Type B pancreatic cell (in vitro differentiated cells): ENCODE measurements around the gene WAPL. TPM values are rescaled to one million over a fixed set of nuclear protein-coding genes. Genes with fewer than 3 reads are reported as not detected.

Experiments
- DNase-seq: peaks from one replicate; pipeline ENCODE4 v3.0.0; 2021; ENCODE audit warnings: mixed read lengths; ENCODE audit not compliant: unreplicated experiment; ENCODE audit errors: extremely low spot score
- H3K27ac Mint-ChIP-seq: 2 replicates; pipeline ENCODE4 v1.8.0; 2021; ENCODE audit warnings: mild to moderate bottlenecking, mixed read lengths
- H3K27me3 Mint-ChIP-seq: 2 replicates; pipeline ENCODE4 v1.8.0; 2021; ENCODE audit warnings: mixed read lengths
- H3K36me3 Mint-ChIP-seq: 2 replicates; pipeline ENCODE4 v1.8.0; 2021; ENCODE audit warnings: mixed read lengths
- H3K4me1 Mint-ChIP-seq: one replicate; pipeline ENCODE4 v1.8.0; 2021; ENCODE audit warnings: mixed read lengths; ENCODE audit not compliant: unreplicated experiment
- H3K4me3 Mint-ChIP-seq: 2 replicates; pipeline ENCODE4 v1.8.0; 2021; ENCODE audit warnings: mild to moderate bottlenecking, mixed read lengths
- H3K9me3 Mint-ChIP-seq: 2 replicates; pipeline ENCODE4 v1.8.0; 2021; ENCODE audit warnings: mixed read lengths
- CTCF ChIP-seq: fragments of 200-600 bp; sonication (generic); conservative IDR thresholded peaks from 2 replicates; pipeline ENCODE4 v1.5.0; 2021; ENCODE audit warnings: antibody characterized with exemption, mild to moderate bottlenecking
- total RNA-seq: library from RNA; stranded (reverse); gene quantifications from 2 replicates; pipeline ENCODE4 v1.2.1, GENCODE V29; 2021; ENCODE audit warnings: low replicate concordance

The WAPL gene
- total RNA-seq, 1 donor from 2014 or later, result 42.4 TPM

GRCh38 chr10:86497621-86498020 is 24.0 kb downstream of the WAPL start:
- Mint-ChIP-seq H3K36me3 (peaks cover 41% of the 10 kb centered on the region), H3K27me3 (no peaks in the 10 kb centered on the region), H3K9me3 (no peaks in the 10 kb centered on the region), H3K27ac (no peak overlapping the region), H3K4me3 (no peak overlapping the region), H3K4me1 (no peaks in the 10 kb centered on the region)
- DNase-seq, result no peak
- no peak for TF ChIP-seq CTCF

GRCh38 chr10:86489960-86490612 is 31.5 kb downstream of the WAPL start:
- Mint-ChIP-seq H3K36me3 (peaks cover 48% of the 10 kb centered on the region), H3K27ac (no peak overlapping the region), H3K4me3 (no peak overlapping the region), H3K4me1 (no peaks in the 10 kb centered on the region), H3K9me3 (no peaks in the 10 kb centered on the region), H3K27me3 (no peaks in the 10 kb centered on the region)
- TF ChIP-seq CTCF, result no peak
- no peak for DNase-seq

GRCh38 chr10:86489071-86489810 is 32.4 kb downstream of the WAPL start:
- Mint-ChIP-seq H3K36me3 (peaks cover 40% of the 10 kb centered on the region), H3K27me3 (no peaks in the 10 kb centered on the region), H3K4me3 (no peak overlapping the region), H3K27ac (no peak overlapping the region), H3K4me1 (no peaks in the 10 kb centered on the region), H3K9me3 (no peaks in the 10 kb centered on the region)
- no peak for TF ChIP-seq CTCF
- DNase-seq, result no peak

- Mint-ChIP-seq H3K27ac (no peak overlapping the region), H3K4me1 (no peaks in the 10 kb centered on the region), H3K36me3 (peaks cover 39% of the 10 kb centered on the region), H3K4me3 (no peak overlapping the region), H3K9me3 (no peaks in the 10 kb centered on the region), H3K27me3 (no peaks in the 10 kb centered on the region)
- no peak for TF ChIP-seq CTCF
- DNase-seq, result no peak
Measured at GRCh38 chr10:86486856-86487255, 34.7 kb downstream of the WAPL start.

- peaks cover 22% of the 10 kb centered on the region for H3K36me3 Mint-ChIP-seq
- no peak overlapping the region for H3K27ac Mint-ChIP-seq
- H3K4me3 Mint-ChIP-seq, result no peak overlapping the region
- no peak for DNase-seq
- no peaks in the 10 kb centered on the region for H3K9me3 Mint-ChIP-seq
- no peak for TF ChIP-seq CTCF
- no peaks in the 10 kb centered on the region for H3K27me3 Mint-ChIP-seq
- H3K4me1 Mint-ChIP-seq, result no peaks in the 10 kb centered on the region
Measured at GRCh38 chr10:86483664-86484063, 37.9 kb downstream of the WAPL start.
